Astrocyte of the spinal cord (primary cell): ENCODE results near the gene DNM3.

ENCODE experiments used
- DNase-seq: peaks from one replicate; pipeline ENCODE4 v3.0.0; 2011; ENCODE audit warnings: low read depth, low spot score
- H3K4me3 ChIP-seq: 2 replicates; pipeline ENCODE4 v1.5.1; 2011; ENCODE audit warnings: low read depth, mild to moderate bottlenecking, low read length, moderate library complexity
- in situ Hi-C: cut with HindIII; loops from 2 replicates; pipeline ENCODE4 v1.10.0; 2017; ENCODE audit warnings: low sequenced_read_pairs
- TF ChIP-seq, protein P1 (sequence below): IDR thresholded peaks from 2 replicates; pipeline ENCODE4 v1.5.1; 2012; ENCODE audit warnings: low read depth, mild to moderate bottlenecking, low read length, inconsistent platforms

The DNM3 gene

DNA sequence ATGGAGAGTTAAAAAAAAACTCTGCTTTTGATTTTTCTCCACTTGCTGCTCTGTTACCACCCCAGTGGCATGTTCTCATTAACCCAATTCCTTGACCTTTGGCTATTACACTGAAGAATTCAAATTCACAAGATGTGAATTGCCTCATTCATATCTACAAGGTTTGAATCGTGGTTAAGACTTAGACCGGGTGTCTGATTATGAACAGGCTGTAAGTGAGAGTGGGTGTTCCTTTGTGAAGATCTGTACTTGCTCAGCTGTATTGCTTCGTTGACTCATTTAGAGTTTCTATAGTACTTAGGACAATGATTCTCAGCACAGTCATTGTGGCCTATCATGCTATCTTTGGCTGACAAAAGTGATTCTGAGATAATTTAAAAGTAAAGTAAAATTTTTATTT, 36.4 kb downstream of the DNM3 start:
- H3K4me3 ChIP-seq, result no peak overlapping the region
- TF ChIP-seq, protein P1, sequence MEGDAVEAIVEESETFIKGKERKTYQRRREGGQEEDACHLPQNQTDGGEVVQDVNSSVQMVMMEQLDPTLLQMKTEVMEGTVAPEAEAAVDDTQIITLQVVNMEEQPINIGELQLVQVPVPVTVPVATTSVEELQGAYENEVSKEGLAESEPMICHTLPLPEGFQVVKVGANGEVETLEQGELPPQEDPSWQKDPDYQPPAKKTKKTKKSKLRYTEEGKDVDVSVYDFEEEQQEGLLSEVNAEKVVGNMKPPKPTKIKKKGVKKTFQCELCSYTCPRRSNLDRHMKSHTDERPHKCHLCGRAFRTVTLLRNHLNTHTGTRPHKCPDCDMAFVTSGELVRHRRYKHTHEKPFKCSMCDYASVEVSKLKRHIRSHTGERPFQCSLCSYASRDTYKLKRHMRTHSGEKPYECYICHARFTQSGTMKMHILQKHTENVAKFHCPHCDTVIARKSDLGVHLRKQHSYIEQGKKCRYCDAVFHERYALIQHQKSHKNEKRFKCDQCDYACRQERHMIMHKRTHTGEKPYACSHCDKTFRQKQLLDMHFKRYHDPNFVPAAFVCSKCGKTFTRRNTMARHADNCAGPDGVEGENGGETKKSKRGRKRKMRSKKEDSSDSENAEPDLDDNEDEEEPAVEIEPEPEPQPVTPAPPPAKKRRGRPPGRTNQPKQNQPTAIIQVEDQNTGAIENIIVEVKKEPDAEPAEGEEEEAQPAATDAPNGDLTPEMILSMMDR, result no peak
- DNase-seq, result no peak
- in situ Hi-C loops, result no loop called here

DNA sequence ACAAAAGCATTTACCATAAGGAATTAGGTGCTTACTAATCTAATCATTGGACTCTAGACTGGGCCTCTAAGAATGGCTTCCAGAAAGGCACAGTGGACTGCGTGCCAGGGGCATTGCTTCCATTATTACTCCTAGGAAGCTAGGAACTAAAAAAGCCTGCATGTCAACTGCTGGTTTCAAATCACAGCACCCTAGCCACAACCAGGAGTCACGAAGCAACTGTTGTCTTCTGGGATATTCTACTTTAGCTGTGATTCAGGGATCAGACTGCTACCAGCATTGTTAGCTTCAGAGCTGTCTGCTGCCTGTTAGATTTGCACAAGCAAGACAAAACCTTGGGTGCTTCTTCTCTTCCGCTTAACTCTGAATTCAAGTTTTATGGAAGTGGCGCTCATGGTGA, 38.3 kb downstream of the DNM3 start:
- no peak overlapping the region for H3K4me3 ChIP-seq
- TF ChIP-seq, protein P1, result no peak
- DNase-seq, result no peak
- in situ Hi-C loops, result no loop called here

DNA sequence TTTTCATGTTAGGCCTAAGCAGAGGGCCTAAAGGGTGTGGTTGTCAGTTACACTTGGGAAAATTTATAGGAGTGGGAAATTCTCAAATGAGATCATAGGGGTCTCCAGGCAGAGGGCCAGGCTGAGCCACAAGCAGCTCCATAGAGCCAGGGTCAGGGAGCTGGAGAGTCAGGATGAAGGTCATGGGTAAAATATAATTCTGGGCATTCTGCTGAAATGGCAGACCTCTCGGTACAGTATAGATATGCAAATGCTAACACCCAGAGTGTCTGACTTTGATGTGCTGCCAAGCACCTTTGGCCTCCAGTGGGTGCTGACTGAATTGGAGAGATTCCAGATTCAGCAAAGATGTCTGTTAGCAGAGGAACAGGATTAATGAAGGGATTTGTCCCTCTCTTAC, 40.1 kb downstream of the DNM3 start:
- in situ Hi-C loops, result no loop called here
- no peak overlapping the region for H3K4me3 ChIP-seq
- no peak for DNase-seq
- TF ChIP-seq, protein P1, result no peak

DNA sequence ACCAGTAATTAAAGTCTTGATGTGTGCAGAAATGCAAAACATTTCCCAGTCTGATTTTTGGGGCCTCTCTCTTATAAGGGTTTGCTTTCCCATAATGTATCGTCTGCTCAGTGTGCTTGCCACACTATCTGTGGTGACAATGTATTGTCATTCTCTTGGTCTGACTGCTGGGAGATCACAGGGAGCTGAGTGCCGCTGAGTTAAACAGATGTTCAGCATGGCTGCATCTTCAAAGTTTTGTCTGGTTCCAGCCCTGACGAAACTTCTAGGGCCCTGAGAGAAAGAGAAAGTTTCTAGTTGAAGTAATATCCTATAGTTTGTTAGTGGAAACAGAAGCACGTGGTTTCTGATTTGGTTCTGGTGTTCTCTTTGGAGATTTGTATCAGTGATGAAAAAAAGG, 42.6 kb downstream of the DNM3 start:
- in situ Hi-C loops, result no loop called here
- DNase-seq, result no peak
- TF ChIP-seq, protein P1, result no peak

DNA sequence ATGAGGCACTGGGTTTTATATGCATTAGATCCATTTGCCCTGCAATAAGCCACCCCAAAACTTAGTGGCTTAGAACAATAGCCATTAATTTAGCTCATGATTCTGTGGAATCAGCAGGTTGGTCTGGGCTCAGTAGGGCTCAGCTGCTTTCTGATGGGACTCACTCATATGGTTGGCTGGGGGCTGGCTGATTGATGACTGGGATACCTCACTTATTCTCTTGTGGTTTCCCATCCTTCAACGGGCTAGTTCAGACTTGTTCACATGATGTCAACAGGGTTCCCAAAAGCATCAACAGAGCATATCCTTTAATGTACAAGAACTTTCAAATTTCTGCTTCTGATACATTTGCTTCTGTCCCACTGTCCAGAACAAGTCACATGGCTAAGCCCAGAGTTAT, 43.2 kb downstream of the DNM3 start:
- DNase-seq, result no peak
- TF ChIP-seq, protein P1, result no peak

More for the DNA sequence above, 42.6 kb downstream of the DNM3 start:
- no peak overlapping the region for H3K4me3 ChIP-seq

DNA sequence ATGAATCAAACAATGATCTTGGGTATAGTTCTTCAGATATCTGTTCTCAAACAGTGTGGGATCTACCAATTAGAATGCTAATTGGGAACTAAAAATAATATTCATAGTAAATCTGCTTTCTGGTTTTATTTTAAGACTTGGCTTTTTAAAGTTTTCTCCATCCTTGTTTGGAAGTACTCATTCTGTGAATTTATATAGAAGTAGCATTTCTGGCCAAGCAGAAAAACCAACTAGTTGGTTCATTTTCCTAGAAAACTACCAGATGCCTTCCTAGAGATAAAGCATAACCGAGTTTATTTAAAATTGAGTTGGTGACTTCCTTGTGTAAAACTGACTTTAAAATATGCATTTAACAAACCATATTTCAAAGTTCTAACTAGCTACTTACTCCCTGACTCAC, 48.8 kb downstream of the DNM3 start:
- in situ Hi-C loops, result no loop called here
- TF ChIP-seq, protein P1, result no peak
- DNase-seq, result no peak
- H3K4me3 ChIP-seq, result no peak overlapping the region

More for the DNA sequence above, 43.2 kb downstream of the DNM3 start:
- in situ Hi-C loops, result no loop called here
- no peak overlapping the region for H3K4me3 ChIP-seq
